ENCODE measurements around the gene TBC1D8.

The TBC1D8 gene

DNA sequence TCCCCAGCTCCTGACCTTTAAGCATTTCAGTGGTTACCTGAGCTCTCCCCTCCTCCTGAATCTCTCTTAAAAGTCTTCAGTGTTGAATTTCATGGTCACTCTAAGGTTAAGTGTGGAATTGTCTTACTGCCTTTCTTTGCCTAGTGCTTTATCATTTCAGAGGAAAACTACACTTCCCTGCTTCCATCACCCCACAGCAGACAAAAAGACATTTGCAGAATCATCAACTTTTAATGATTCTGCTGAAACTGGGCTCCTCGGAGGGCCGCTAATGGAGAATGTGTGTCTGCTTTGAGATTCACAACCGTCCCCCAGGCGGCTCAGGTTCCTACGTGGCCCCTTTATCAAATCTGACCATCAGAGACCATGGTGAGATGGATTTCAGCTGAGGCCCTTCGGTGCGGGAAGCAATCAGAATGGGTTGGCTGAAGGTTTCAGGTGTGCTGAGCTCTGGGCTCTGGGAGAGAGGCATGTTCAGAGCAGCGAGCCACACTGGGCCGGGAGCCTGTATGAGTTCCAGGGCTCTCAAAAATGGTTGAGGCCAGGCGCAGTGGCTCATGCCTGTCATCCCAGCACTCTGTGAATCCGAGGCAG, 41.9 kb upstream of the TBC1D8 start:
- TF ChIP-seq ZFX (IDR thresholded peaks at IDR 0.05) (no peak), CTCF (conservative IDR thresholded peaks at IDR 0.05) (no peak)
- no peak overlapping the region for H3K27ac ChIP-seq

- TF ChIP-seq CTCF (conservative IDR thresholded peaks at IDR 0.05) = no peak
- TF ChIP-seq ZFX (IDR thresholded peaks at IDR 0.05) = no peak
- no peak overlapping the region for H3K27ac ChIP-seq
Measured at GRCh38 chr2:101190747-101191516, 39.8 kb upstream of the TBC1D8 start.

- no peak overlapping the region for H3K27ac ChIP-seq
- TF ChIP-seq ZFX (IDR thresholded peaks at IDR 0.05) (no peak), CTCF (conservative IDR thresholded peaks at IDR 0.05) (peak; percentile 78)
Measured at GRCh38 chr2:101188683-101189405, 37.7 kb upstream of the TBC1D8 start.

- no peak overlapping the region for H3K27ac ChIP-seq
- no peak for TF ChIP-seq ZFX (IDR thresholded peaks at IDR 0.05)
- TF ChIP-seq CTCF (conservative IDR thresholded peaks at IDR 0.05) = no peak
Measured at GRCh38 chr2:101187131-101187530, 35.9 kb upstream of the TBC1D8 start.

- H3K27ac ChIP-seq = no peak overlapping the region
- TF ChIP-seq CTCF (conservative IDR thresholded peaks at IDR 0.05) (no peak), ZFX (IDR thresholded peaks at IDR 0.05) (no peak)
Measured at GRCh38 chr2:101185656-101186055, 34.5 kb upstream of the TBC1D8 start.

DNA sequence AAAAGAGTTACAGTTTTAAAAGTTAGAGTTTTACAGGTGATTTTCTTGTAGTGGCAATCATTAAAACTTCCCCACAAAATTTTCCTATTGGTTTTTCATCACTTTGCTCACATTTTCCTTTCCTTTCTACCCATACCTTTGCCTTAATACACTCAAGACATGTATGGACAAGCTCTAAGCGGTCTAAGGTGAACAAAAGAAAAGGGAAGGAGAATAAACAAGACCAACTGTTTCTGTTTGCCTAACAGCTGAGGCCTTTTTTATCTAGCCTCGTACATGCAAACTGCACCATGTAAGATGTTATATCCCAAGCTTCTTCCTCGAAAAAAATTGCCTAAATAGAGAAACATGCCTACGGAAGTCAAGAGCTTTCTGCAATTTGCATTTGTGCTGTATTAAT, 33.9 kb upstream of the TBC1D8 start:
- no peak overlapping the region for H3K27ac ChIP-seq
- TF ChIP-seq ZFX (IDR thresholded peaks at IDR 0.05) (no peak), CTCF (conservative IDR thresholded peaks at IDR 0.05) (no peak)

DNA sequence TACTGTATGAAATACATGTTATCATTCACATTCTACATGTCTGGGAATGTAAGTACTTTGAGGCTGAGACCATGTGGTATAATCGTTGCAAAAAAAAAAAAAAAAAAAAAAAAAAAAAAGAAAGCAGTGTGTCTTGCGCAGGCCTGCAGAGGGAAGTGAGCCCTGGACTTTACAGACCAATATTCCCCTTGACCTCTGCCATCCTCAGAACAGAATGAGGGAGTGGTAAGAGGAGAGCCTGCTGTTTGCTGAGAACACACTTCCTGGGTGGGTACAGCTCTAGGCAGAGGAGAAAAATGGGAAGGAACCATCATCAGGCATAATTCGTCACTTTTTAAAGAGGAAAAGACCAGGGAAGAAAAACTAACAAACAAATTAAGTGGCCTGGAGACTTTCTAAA, 28.8 kb upstream of the TBC1D8 start:
- TF ChIP-seq CTCF (conservative IDR thresholded peaks at IDR 0.05) = no peak
- no peak for TF ChIP-seq ZFX (IDR thresholded peaks at IDR 0.05)
- H3K27ac ChIP-seq = no peak overlapping the region
